Memory B cell (primary cell): ENCODE results near the gene CEP76.
A peak's percentile ranks its signal among the peaks of the same experiment; 100 is the strongest.

ENCODE experiments used
- ATAC-seq: fragments of 150-1000 bp; cut with Tn5 transposase; 2 replicates; pipeline ENCODE4 v1.10.0; 2021; ENCODE audit warnings: low read depth, mild to moderate bottlenecking, moderate library complexity
- DNase-seq, 2 donors: peaks; one replicate each; pipeline ENCODE4 v3.0.0; 2022; ENCODE audit warnings: low spot score in 2 of 2
- H3K27ac Mint-ChIP-seq: one replicate; pipeline ENCODE4 v1.8.0; 2022; ENCODE audit warnings: mild to moderate bottlenecking, moderate library complexity, mixed read lengths
- H3K27me3 Mint-ChIP-seq: one replicate; pipeline ENCODE4 v1.8.0; 2022; ENCODE audit warnings: mixed read lengths
- H3K36me3 Mint-ChIP-seq: one replicate; pipeline ENCODE4 v1.8.0; 2022; ENCODE audit warnings: mild to moderate bottlenecking, mixed read lengths
- H3K4me1 Mint-ChIP-seq: one replicate; pipeline ENCODE4 v1.8.0; 2022; ENCODE audit warnings: mixed read lengths
- H3K4me3 Mint-ChIP-seq: one replicate; pipeline ENCODE4 v1.8.0; 2022; ENCODE audit warnings: mild to moderate bottlenecking, moderate library complexity, mixed read lengths
- H3K9me3 Mint-ChIP-seq: one replicate; pipeline ENCODE4 v1.8.0; 2022; ENCODE audit warnings: mixed read lengths

The CEP76 gene

DNA sequence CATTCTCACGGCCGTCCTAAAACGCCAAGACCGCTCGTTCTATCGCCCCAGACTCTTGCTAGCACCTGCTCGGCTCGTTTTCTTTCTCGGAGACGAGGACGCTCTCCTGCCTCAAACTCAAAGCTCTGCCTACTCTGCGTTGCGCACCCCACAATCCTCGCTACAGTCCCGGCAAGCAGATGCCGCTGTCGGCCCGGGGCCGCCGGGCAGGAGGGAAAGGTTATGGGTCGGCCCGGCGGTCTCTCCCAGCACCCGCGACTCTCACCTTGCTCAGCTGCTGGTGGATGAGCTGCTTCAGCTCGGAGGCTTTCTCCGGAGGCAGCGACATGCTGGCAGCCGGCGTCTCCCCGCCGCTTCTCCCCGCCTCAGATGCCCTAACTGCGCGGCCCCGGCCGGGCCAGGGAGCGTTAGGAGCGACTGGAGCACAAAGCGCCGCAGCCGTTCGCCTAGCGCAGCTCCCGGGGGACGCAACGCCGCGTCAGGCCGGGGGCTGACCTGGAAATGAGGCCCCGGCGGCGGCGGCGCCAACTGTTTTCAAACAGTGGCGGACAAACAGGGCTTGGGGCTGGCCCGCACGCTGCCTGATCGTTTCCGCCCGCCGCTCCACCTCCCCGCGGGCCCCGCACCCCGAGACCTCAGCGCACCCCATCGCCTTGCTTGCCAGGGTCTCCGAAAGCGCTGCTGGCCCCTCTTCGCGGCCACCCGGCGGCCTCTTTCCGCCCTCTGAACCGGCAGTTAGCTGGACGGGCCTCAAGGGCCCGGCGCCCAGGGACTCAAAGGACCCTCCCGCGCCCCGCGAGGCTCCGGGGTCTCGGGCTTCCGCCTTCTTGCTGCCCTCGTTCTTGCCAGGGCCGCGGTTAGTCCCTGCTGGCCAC lies at the start of gene CEP76, which contains the start of gene PSMG2:
Gene CEP76 (minus strand): TSS at position 503 of the 875 bp plus-strand sequence. CDS start 175 bp downstream, at position 328.
Gene PSMG2 (plus strand): TSS at position 822 of the 875 bp plus-strand sequence. CDS start 66 bp downstream, outside the sequence.
- peaks cover 8% of the 10 kb centered on the region for H3K36me3 Mint-ChIP-seq
- DNase-seq (peak; percentile 90 to 96), ATAC-seq (peak; percentile 83)
- H3K9me3 Mint-ChIP-seq, result no peaks in the 10 kb centered on the region
- H3K4me1 Mint-ChIP-seq, result peaks cover 31% of the 10 kb centered on the region
- peak within 1 kb of the TSS; percentile 100 for H3K4me3 Mint-ChIP-seq
- H3K27me3 Mint-ChIP-seq, result no peaks in the 10 kb centered on the region
- H3K27ac Mint-ChIP-seq, result peak within 1 kb of the TSS; percentile 100

DNA sequence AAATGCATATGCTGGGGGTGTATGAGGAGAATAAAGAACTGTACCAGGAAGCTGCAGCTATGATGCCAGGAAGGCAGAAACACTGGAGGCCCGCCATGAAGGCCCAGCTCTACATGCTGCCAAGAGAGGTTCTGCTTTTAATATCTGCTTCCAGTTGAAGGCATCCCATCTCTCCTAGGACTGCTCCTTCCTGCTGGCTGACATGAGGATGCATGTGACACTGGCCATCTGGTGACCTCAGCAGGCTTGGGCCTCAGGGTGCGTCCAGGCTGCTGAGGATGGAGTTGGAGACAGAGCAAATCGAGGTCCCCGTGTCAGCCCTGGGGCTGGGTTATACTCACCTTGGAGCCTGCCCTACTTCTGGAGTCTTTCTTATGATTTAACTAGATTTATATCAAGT lies 49.4 kb upstream of the CEP76 start:
- H3K9me3 Mint-ChIP-seq, result no peaks in the 10 kb centered on the region
- peaks cover 15% of the 10 kb centered on the region for H3K27me3 Mint-ChIP-seq
- H3K4me1 Mint-ChIP-seq, result peaks cover 19% of the 10 kb centered on the region
- H3K4me3 Mint-ChIP-seq, result no peak overlapping the region
- no peak overlapping the region for H3K27ac Mint-ChIP-seq
- H3K36me3 Mint-ChIP-seq, result no peaks in the 10 kb centered on the region
- ATAC-seq (no peak), DNase-seq (no peak)

DNA sequence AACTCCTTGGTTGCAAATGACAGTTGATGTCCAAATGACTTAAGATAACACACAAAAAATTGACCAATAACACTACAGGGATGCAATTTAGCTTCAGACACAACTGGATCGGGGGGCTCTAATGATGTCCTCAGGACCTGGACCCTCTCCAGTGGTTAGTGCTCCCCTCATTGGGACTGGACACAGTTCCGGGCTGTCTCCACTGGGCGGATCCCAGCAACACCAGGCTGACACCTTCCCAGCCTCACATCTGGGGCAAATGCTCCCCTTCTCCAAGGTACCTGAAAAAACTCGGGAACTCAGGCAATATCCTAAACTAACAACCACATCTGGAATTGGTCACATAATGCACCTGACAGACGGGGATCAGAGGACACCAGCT lies 49.0 kb upstream of the CEP76 start:
- ATAC-seq (no peak), DNase-seq (no peak)
- H3K36me3 Mint-ChIP-seq, result no peaks in the 10 kb centered on the region
- no peaks in the 10 kb centered on the region for H3K9me3 Mint-ChIP-seq
- peaks cover 13% of the 10 kb centered on the region for H3K27me3 Mint-ChIP-seq
- no peak overlapping the region for H3K4me3 Mint-ChIP-seq
- H3K4me1 Mint-ChIP-seq, result peaks cover 16% of the 10 kb centered on the region
- H3K27ac Mint-ChIP-seq, result no peak overlapping the region

DNA sequence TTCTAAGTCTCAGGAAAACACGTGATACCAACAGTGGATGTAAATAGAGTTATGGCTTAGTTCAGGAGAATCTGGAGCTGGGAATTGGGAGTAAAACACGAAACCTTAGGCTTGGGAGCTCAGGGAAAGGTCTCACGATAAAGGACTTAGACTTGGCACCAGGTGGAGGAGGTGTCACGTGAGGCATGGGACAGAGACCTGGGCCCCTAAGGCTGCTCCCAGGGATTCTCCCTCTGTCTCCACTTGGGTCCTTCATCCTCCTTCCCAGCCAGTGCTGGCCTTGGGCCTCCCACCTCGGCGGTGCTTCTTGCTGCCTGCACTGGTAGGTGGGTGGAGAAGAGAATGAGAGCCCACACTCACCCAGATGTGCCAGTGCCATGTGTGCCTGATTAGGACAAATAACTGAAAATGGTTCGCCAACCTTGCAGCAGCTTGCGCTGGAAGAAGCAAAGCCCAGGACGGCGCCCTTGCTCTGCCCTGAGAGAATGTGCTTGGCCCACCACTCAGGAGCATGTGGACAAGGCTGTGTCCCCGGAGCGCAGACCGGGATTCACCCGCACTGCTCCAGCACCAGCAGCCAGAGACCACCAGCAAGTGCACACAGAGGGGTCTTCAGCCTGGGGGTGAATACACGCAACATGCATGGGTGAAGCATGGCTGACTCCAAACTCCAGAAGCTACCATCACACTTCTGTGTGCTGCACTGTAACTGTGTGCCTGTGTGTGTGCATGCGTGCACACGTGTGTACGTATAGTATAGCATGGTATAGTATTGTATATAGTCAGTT lies 48.4 kb upstream of the CEP76 start:
- H3K4me3 Mint-ChIP-seq, result peak overlapping the region; percentile 28
- peaks cover 12% of the 10 kb centered on the region for H3K27me3 Mint-ChIP-seq
- no peak overlapping the region for H3K27ac Mint-ChIP-seq
- no peaks in the 10 kb centered on the region for H3K36me3 Mint-ChIP-seq
- DNase-seq, result no peak
- peaks cover 16% of the 10 kb centered on the region for H3K4me1 Mint-ChIP-seq
- ATAC-seq, result no peak
- no peaks in the 10 kb centered on the region for H3K9me3 Mint-ChIP-seq

GRCh38 chr18:12750076-12750714 lies 47.7 kb upstream of the CEP76 start:
- Mint-ChIP-seq H3K27ac (no peak overlapping the region), H3K36me3 (no peaks in the 10 kb centered on the region), H3K27me3 (peaks cover 14% of the 10 kb centered on the region), H3K9me3 (no peaks in the 10 kb centered on the region), H3K4me3 (peak overlapping the region; percentile 60), H3K4me1 (peaks cover 16% of the 10 kb centered on the region)
- DNase-seq, result peak; percentile 11 to 24
- peak; percentile 80 for ATAC-seq

GRCh38 chr18:12749121-12749520 lies 46.6 kb upstream of the CEP76 start:
- H3K4me3 Mint-ChIP-seq, result no peak overlapping the region
- H3K27ac Mint-ChIP-seq, result no peak overlapping the region

DNA sequence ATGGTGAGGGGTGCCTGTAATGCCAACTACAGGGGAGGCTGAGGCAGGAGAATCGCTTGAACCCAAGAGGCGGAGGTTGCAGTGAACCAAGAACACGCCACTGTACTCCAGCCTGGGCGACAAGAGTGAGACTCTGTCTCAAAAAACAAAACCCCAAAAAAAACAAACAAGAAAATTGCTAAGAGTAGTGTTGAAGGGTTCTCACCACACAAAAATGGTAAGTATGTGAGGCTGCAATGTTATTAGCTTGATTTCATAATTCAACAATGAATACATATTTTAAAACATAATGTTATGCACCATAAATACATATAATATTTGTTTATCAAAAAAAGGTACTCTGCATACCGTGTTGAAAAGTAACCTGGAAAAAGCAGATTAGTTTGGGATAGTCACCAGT lies 46.1 kb upstream of the CEP76 start:
- Mint-ChIP-seq H3K36me3 (no peaks in the 10 kb centered on the region), H3K9me3 (no peaks in the 10 kb centered on the region), H3K27ac (no peak overlapping the region), H3K4me1 (peaks cover 16% of the 10 kb centered on the region), H3K27me3 (peaks cover 11% of the 10 kb centered on the region), H3K4me3 (no peak overlapping the region)
- ATAC-seq (no peak), DNase-seq (no peak)

More at GRCh38 chr18:12749121-12749520, 46.6 kb upstream of the CEP76 start:
- Mint-ChIP-seq H3K27me3 (peaks cover 11% of the 10 kb centered on the region), H3K36me3 (no peaks in the 10 kb centered on the region), H3K4me1 (peaks cover 16% of the 10 kb centered on the region), H3K9me3 (no peaks in the 10 kb centered on the region)
- ATAC-seq, result no peak
- no peak for DNase-seq

DNA sequence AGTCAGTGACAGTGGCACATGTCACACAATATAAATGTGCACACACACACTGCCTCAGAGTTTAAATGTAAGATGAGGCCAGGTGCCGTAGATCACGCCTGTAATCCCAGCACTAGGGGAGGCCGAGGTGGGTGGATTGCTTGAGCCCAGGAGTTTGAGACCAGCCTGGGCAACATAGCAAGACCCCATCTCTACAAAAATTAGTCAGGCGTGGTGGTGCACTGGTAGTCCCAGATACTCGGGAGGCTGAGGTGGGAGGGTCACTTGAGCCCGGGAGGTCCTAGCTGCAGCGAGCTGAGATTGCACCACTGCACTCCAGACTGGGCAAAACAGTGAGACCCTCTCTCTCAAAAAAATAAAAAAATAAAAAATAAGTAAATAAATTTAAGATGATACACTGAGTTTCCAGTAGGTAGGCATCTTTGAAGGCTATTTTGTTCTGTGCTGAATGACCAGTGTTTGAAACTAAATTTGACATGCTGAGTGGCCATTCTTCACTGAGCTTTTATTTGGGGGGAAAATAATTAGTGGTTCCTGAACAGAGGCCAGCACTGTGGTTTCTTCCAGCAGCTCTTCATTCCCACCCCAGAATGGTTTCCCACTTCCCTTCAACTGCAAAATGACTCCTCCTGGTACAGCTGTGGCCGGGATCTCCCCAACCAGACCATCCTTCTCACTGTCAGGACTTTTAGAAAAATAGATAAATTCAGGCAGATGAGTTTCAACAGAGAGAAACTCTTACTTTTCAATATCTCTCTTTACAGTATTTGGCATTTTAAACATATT lies 45.2 kb upstream of the CEP76 start:
- no peak overlapping the region for H3K27ac Mint-ChIP-seq
- H3K36me3 Mint-ChIP-seq, result no peaks in the 10 kb centered on the region
- no peak overlapping the region for H3K4me3 Mint-ChIP-seq
- peaks cover 16% of the 10 kb centered on the region for H3K4me1 Mint-ChIP-seq
- peaks cover 11% of the 10 kb centered on the region for H3K27me3 Mint-ChIP-seq
- DNase-seq, result no peak
- no peaks in the 10 kb centered on the region for H3K9me3 Mint-ChIP-seq
- ATAC-seq, result no peak

DNA sequence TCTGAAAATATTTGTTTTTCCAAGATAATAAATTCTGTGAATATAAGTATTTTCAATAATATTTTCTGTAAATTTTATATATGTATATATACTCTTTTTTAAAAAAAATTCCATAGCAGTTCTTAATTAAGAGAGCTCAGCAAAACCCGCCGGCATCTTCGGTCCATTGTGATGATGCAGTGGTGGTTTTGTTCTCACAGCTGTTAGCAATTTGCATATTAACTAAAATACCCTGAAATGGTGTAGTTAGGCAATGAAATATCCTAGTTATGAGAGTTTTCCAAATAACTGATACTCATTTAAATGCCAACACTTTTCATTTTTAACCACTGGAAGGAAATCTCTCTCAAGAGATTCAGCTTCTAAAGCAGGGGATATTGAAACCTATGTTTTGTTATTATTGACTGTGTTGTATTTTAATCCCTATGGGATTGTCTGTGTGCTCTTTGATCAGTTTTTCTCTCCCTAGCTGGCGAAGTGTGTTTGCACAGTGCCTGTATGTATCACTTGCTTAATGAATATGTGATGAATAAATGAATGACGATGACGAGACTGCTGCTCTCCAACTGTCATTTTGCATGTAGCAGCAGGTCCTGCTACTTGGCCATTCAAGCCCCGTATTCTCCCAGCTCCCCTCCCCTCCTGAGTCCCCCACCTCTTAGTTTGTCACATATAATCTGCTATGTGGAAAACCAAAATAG lies 42.7 kb upstream of the CEP76 start:
- H3K27ac Mint-ChIP-seq, result no peak overlapping the region
- H3K9me3 Mint-ChIP-seq, result no peaks in the 10 kb centered on the region
- H3K27me3 Mint-ChIP-seq, result peaks cover 8% of the 10 kb centered on the region
- H3K4me1 Mint-ChIP-seq, result peaks cover 12% of the 10 kb centered on the region
- DNase-seq, result no peak
- no peaks in the 10 kb centered on the region for H3K36me3 Mint-ChIP-seq
- no peak for ATAC-seq
- no peak overlapping the region for H3K4me3 Mint-ChIP-seq

DNA sequence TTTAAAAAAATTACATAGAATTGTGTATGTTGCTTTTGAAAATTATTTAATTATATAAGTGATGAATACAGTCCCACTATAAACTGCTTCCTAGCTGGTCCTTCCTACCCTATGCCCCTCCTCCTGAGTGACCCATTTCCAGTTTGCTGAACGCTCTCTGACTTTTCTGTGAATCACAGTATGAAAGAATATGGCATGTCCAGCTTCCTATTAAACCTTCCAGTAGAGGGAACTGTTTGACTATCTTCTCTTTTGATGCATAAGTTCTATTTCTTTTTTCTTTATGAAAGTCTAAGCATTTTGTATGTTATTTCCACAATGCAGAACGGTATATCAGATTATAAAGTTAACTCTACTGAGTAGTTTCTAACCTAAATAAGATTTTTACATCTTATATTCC lies 41.6 kb upstream of the CEP76 start:
- H3K9me3 Mint-ChIP-seq, result no peaks in the 10 kb centered on the region
- no peaks in the 10 kb centered on the region for H3K36me3 Mint-ChIP-seq
- DNase-seq (peak in 1 of 2 donors; percentile 32), ATAC-seq (peak; percentile 74)
- H3K27ac Mint-ChIP-seq, result no peak overlapping the region
- H3K4me1 Mint-ChIP-seq, result peaks cover 2% of the 10 kb centered on the region
- H3K4me3 Mint-ChIP-seq, result no peak overlapping the region
- H3K27me3 Mint-ChIP-seq, result peaks cover 5% of the 10 kb centered on the region

- Mint-ChIP-seq H3K9me3 (no peaks in the 10 kb centered on the region), H3K4me1 (no peaks in the 10 kb centered on the region), H3K27ac (no peak overlapping the region), H3K27me3 (peaks cover 3% of the 10 kb centered on the region), H3K4me3 (no peak overlapping the region), H3K36me3 (no peaks in the 10 kb centered on the region)
- ATAC-seq (no peak), DNase-seq (no peak)
Observed at GRCh38 chr18:12742453-12742852, 39.9 kb upstream of the CEP76 start.

- H3K9me3 Mint-ChIP-seq, result no peaks in the 10 kb centered on the region
- DNase-seq (no peak), ATAC-seq (no peak)
- no peaks in the 10 kb centered on the region for H3K36me3 Mint-ChIP-seq
- H3K27ac Mint-ChIP-seq, result no peak overlapping the region
- H3K4me1 Mint-ChIP-seq, result no peaks in the 10 kb centered on the region
- H3K4me3 Mint-ChIP-seq, result no peak overlapping the region
- H3K27me3 Mint-ChIP-seq, result peaks cover 3% of the 10 kb centered on the region
Observed at GRCh38 chr18:12741351-12741750, 38.8 kb upstream of the CEP76 start.
